NCI-H460 (cell line): ENCODE measurements around the gene SPON2. TPM values are rescaled to one million over a fixed set of nuclear protein-coding genes. Genes with fewer than 3 reads are reported as not detected.

ENCODE experiments used
- DNase-seq: peaks from one replicate; pipeline ENCODE4 v3.0.0-alpha.2; 2016; ENCODE audit warnings: low read depth; ENCODE audit errors: extremely low read depth
- total RNA-seq: library from RNA; depleted of rRNA; stranded (reverse); fragments of >200 nt; shearing (Covaris generic); gene quantifications from 2 replicates; pipeline ENCODE4 v1.2.3, GENCODE V29; 2014

Gene SPON2
- total RNA-seq, 1 experiment from 2014 or later: 0.17 TPM

GRCh38 chr4:1209821-1210220, 37.4 kb upstream of the SPON2 start:
- no peak for DNase-seq

- DNase-seq: no peak
Observed at GRCh38 chr4:1208970-1209704, 36.8 kb upstream of the SPON2 start.

- no peak for DNase-seq
Observed at GRCh38 chr4:1208266-1208961, 36.0 kb upstream of the SPON2 start.

GRCh38 chr4:1207603-1208265, 35.4 kb upstream of the SPON2 start:
- DNase-seq: no peak

GRCh38 chr4:1207157-1207470, 34.7 kb upstream of the SPON2 start:
- DNase-seq: no peak

GRCh38 chr4:1206299-1207156, 34.1 kb upstream of the SPON2 start:
- no peak for DNase-seq

GRCh38 chr4:1205586-1206298, 33.4 kb upstream of the SPON2 start:
- DNase-seq: no peak

- no peak for DNase-seq
Observed at GRCh38 chr4:1204828-1205585, 32.6 kb upstream of the SPON2 start.

GRCh38 chr4:1204286-1204827, 32.0 kb upstream of the SPON2 start:
- no peak for DNase-seq

GRCh38 chr4:1203026-1203616, 30.7 kb upstream of the SPON2 start:
- DNase-seq: no peak

GRCh38 chr4:1202526-1203011, 30.2 kb upstream of the SPON2 start:
- no peak for DNase-seq

GRCh38 chr4:1201851-1202525, 29.6 kb upstream of the SPON2 start:
- DNase-seq: no peak

- DNase-seq: no peak
Observed at GRCh38 chr4:1200425-1201035, 28.1 kb upstream of the SPON2 start.

GRCh38 chr4:1199556-1200331, 27.4 kb upstream of the SPON2 start:
- no peak for DNase-seq

- no peak for DNase-seq
Observed at GRCh38 chr4:1198098-1198844, 25.9 kb upstream of the SPON2 start.
